ENCODE measurements around the gene AGK. TPM values are rescaled to one million over a fixed set of nuclear protein-coding genes. Genes with fewer than 3 reads are reported as not detected.

Gene AGK
- total and polyA plus RNA-seq, 2 of the 8 experiments (the other 6 are each of a cell fraction or from before 2014, with no cell fraction given): 25.8 to 34.0 TPM

DNA sequence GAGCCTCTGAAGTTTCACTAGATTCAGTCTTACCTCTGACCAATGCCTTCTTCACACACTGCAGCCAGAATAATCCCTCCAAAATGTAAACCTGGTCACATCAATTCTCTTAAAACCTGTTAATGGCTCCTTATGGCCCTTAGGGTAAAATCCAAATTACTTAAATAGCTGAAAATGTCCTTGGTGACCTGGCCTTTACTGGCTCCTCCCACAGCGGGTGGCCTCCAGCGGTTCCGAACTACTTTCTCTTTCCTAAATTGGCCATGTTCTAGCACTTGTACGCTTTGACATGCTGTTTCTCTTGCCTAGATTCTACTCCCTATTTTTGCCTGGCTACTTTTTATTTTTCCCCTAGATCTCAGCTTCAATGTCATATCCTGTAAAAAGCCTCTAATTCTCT, 36.1 kb downstream of the AGK start (continued):
- TF ChIP-seq EP300 (IDR thresholded peaks at IDR 0.05; ENCODE audit: borderline replicate concordance in 1 of 2, low read depth in 2 of 2, low read length in 2 of 2) (no peak), TCF12 (IDR thresholded peaks at IDR 0.05; ENCODE audit: low read depth, low read length) (no peak), GABPA (IDR thresholded peaks at IDR 0.05; ENCODE audit: borderline replicate concordance, insufficient read depth, low read length) (no peak), BRCA1 (IDR thresholded peaks at IDR 0.05; ENCODE audit: low read depth, low read length) (no peak), SP2 (IDR thresholded peaks at IDR 0.05; ENCODE audit: low read length) (no peak)
